GM23338 (cell line): Measurements from ENCODE around the gene SOST. TPM values are rescaled to one million over a fixed set of nuclear protein-coding genes. Genes with fewer than 3 reads are reported as not detected.

Experiments
- ATAC-seq: fragments of 200-7000 bp; cut with Tn5 transposase; 3 replicates; pipeline ENCODE4 v1.9.1; 2020
- DNase-seq: peaks from one replicate; pipeline ENCODE4 v3.0.0-alpha.2; 2015; ENCODE audit warnings: low spot score
- H2AFZ ChIP-seq: fragments of 200-600 bp; sonication (generic); 2 replicates; pipeline ENCODE4 v1.8.0; 2016; ENCODE audit warnings: antibody characterized with exemption, mild to moderate bottlenecking, moderate library complexity
- H3F3A ChIP-seq: fragments of 200-600 bp; sonication (generic); replicated peaks from 2 replicates; pipeline ENCODE4 v1.8.0; 2017; ENCODE audit warnings: antibody characterized with exemption, mixed run types, low read depth
- H3K27ac ChIP-seq: fragments of 200-600 bp; sonication (generic); 2 replicates; pipeline ENCODE4 v1.6.1; 2016; ENCODE audit warnings: low read depth
- H3K27me3 ChIP-seq: fragments of 200-600 bp; sonication (generic); 2 replicates; pipeline ENCODE4 v1.8.0; 2016; ENCODE audit warnings: mild to moderate bottlenecking, mixed run types, moderate library complexity; ENCODE audit not compliant: insufficient read depth
- H3K36me3 ChIP-seq: fragments of 200-600 bp; sonication (generic); 2 replicates; pipeline ENCODE4 v1.8.0; 2016; ENCODE audit warnings: mild to moderate bottlenecking; ENCODE audit not compliant: insufficient read depth
- H3K4me1 ChIP-seq: fragments of 200-600 bp; sonication (generic); 2 replicates; pipeline ENCODE4 v1.8.0; 2016; ENCODE audit warnings: mild to moderate bottlenecking, moderate library complexity; ENCODE audit not compliant: insufficient read depth
- H3K4me2 ChIP-seq: fragments of 200-600 bp; sonication (generic); 2 replicates; pipeline ENCODE4 v1.7.1; 2017; ENCODE audit warnings: mixed run types
- H3K4me3 ChIP-seq: fragments of 200-600 bp; sonication (generic); 2 replicates; pipeline ENCODE4 v1.6.1; 2016; ENCODE audit warnings: mixed run types
- H3K79me2 ChIP-seq: fragments of 200-600 bp; sonication (generic); replicated peaks from 2 replicates; pipeline ENCODE4 v1.8.0; 2017; ENCODE audit warnings: mild to moderate bottlenecking; ENCODE audit not compliant: insufficient read depth
- H3K9me2 ChIP-seq: fragments of 200-600 bp; sonication (generic); 2 replicates; pipeline ENCODE4 v1.8.0; 2017; ENCODE audit not compliant: insufficient read depth
- H4K20me1 ChIP-seq: fragments of 200-600 bp; sonication (generic); replicated peaks from 2 replicates; pipeline ENCODE4 v1.8.0; 2017; ENCODE audit warnings: mild to moderate bottlenecking; ENCODE audit not compliant: insufficient read depth
- H3K27ac Mint-ChIP-seq: 2 replicates; pipeline ENCODE4 v1.8.0; 2020; ENCODE audit warnings: inconsistent platforms, mild to moderate bottlenecking, moderate library complexity, mixed read lengths
- H3K27me3 Mint-ChIP-seq: 3 replicates; pipeline ENCODE4 v1.8.0; 2022; ENCODE audit warnings: low read depth, mild to moderate bottlenecking, moderate library complexity, mixed read lengths, inconsistent platforms; ENCODE audit not compliant: insufficient read depth, poor library complexity
- H3K36me3 Mint-ChIP-seq: 3 replicates; pipeline ENCODE4 v1.8.0; 2021; ENCODE audit warnings: low read depth, mild to moderate bottlenecking, inconsistent platforms, moderate library complexity, mixed read lengths
- H3K4me1 Mint-ChIP-seq: 3 replicates; pipeline ENCODE4 v1.8.0; 2020; ENCODE audit warnings: mild to moderate bottlenecking, inconsistent platforms, mixed read lengths
- H3K4me3 Mint-ChIP-seq: 3 replicates; pipeline ENCODE4 v1.8.0; 2021; ENCODE audit warnings: moderate library complexity, mild to moderate bottlenecking, inconsistent platforms, mixed read lengths
- H3K9me3 Mint-ChIP-seq: 3 replicates; pipeline ENCODE4 v1.8.0; 2020; ENCODE audit warnings: moderate library complexity, mild to moderate bottlenecking, inconsistent platforms, mixed read lengths
- CREB1 ChIP-seq: fragments of 250-450 bp; sonication (Bioruptor Pico); IDR thresholded peaks from 2 replicates; pipeline ENCODE4 v1.5.0; 2020; ENCODE audit warnings: low read depth, mild to moderate bottlenecking, moderate library complexity
- CTCF ChIP-seq, 2 experiments: fragments of 200-600 bp in 1 of 2; sonication (generic) in 1 of 2; conservative IDR thresholded peaks; 2 replicates each; pipeline versions ENCODE4 v1.5.1 to v1.6.1; 2016 to 2017; ENCODE audit warnings: antibody characterized with exemption in 2 of 2, low read depth in 2 of 2, mild to moderate bottlenecking in 2 of 2, moderate library complexity in 1 of 2
- EZH2 ChIP-seq: fragments of 200-600 bp; sonication (generic); IDR thresholded peaks from one replicate; pipeline ENCODE4 v1.8.0; 2017; ENCODE audit warnings: antibody characterized with exemption, mild to moderate bottlenecking, low read depth; ENCODE audit not compliant: unreplicated experiment
- EZH2phosphoT487 ChIP-seq: fragments of 200-600 bp; sonication (generic); IDR thresholded peaks from one replicate; pipeline ENCODE4 v1.8.1; 2018; ENCODE audit warnings: antibody characterized with exemption; ENCODE audit not compliant: unreplicated experiment
- JUNB ChIP-seq: IDR thresholded peaks from one replicate; pipeline ENCODE4 v1.6.1; 2016; ENCODE audit warnings: antibody characterized with exemption; ENCODE audit not compliant: unreplicated experiment
- NANOG ChIP-seq: IDR thresholded peaks from 2 replicates; pipeline ENCODE4 v1.6.1; 2016; ENCODE audit warnings: antibody characterized with exemption, borderline replicate concordance
- POLR2AphosphoS5 ChIP-seq: IDR thresholded peaks from 2 replicates; pipeline ENCODE4 v1.6.1; 2016; ENCODE audit warnings: antibody characterized with exemption, low read depth
- STAT1 ChIP-seq: IDR thresholded peaks from one replicate; pipeline ENCODE4 v1.6.1; 2016; ENCODE audit warnings: antibody characterized with exemption; ENCODE audit not compliant: unreplicated experiment
- ZNF114 ChIP-seq: fragments of 250-450 bp; sonication (Bioruptor Pico); IDR thresholded peaks from 2 replicates; pipeline ENCODE4 v1.5.0; 2020; ENCODE audit warnings: mild to moderate bottlenecking, moderate library complexity
- ZNF331 ChIP-seq: fragments of 250-450 bp; sonication (Bioruptor Pico); IDR thresholded peaks from 2 replicates; pipeline ENCODE4 v1.5.0; 2020; ENCODE audit warnings: low read depth, mild to moderate bottlenecking, moderate library complexity
- polyA plus RNA-seq: library from polyadenylated mRNA; unstranded; fragments of >200 nt; fragmentation: Nextera tagmentation; extraction: Ambion mirVana; gene quantifications from 2 replicates; pipeline ENCODE4 v1.2.1, GENCODE V29; 2016
- total RNA-seq: library from RNA; depleted of rRNA; stranded (reverse); fragments of >200 nt; shearing (Covaris generic); gene quantifications from 2 replicates; pipeline ENCODE4 v1.2.3, GENCODE V29; 2014
- TF ChIP-seq, protein P1 (sequence below): IDR thresholded peaks from 2 replicates; pipeline ENCODE4 v1.6.1; 2016; ENCODE audit warnings: antibody characterized with exemption
- TF ChIP-seq, protein P2 (sequence below): IDR thresholded peaks from one replicate; pipeline ENCODE4 v1.6.1; 2018; ENCODE audit warnings: antibody characterized with exemption; ENCODE audit not compliant: unreplicated experiment
- TF ChIP-seq, protein P3 (sequence below): fragments of 250-450 bp; sonication (Bioruptor Pico); IDR thresholded peaks from 2 replicates; pipeline ENCODE4 v1.5.0; 2020; ENCODE audit warnings: mild to moderate bottlenecking, moderate library complexity

The SOST gene
- total and polyA plus RNA-seq, 2 experiments from 2014 or later: not detected

- Histone ChIP-seq H3F3A (peaks cover 12% of the 10 kb centered on the region), H4K20me1 (no peaks in the 10 kb centered on the region), H3K79me2 (no peaks in the 10 kb centered on the region), H3K4me1 (peaks cover 27% of the 10 kb centered on the region), H3K4me2 (peak overlapping the region; percentile 90), H2AFZ (peak overlapping the region; percentile 94; the same call in 1 of the 2 replicates), H3K36me3 (no peaks in the 10 kb centered on the region), H3K9me2 (no peaks in the 10 kb centered on the region), H3K27ac (peak overlapping the region; percentile 80; the same call in 1 of the 2 replicates), H3K4me3 (peak overlapping the region; percentile 73), H3K27me3 (peaks cover 19% of the 10 kb centered on the region)
- Mint-ChIP-seq H3K27ac (peak overlapping the region; percentile 77), H3K4me1 (peaks cover 28% of the 10 kb centered on the region), H3K4me3 (peak overlapping the region; percentile 74), H3K9me3 (no peaks in the 10 kb centered on the region; the same call in 2 of the 3 replicates), H3K27me3 (peaks cover 9% of the 10 kb centered on the region), H3K36me3 (no peaks in the 10 kb centered on the region)
- DNase-seq (peak; percentile 83), ATAC-seq (peak; percentile 93)
- TF ChIP-seq CTCF (conservative IDR thresholded peaks at IDR 0.05; ENCODE audit: low read depth in 2 of 2) (no peak), EZH2phosphoT487 (no peak), NANOG (no peak), POLR2AphosphoS5 (peak; percentile 93), ZNF114 (CRISPR knock-in tag) (no peak), STAT1 (no peak), EZH2 (no peak), ZNF331 (CRISPR knock-in tag) (no peak), CREB1 (CRISPR knock-in tag) (peak; percentile 65; the same call in 1 of the 2 replicates), JUNB (no peak)
- TF ChIP-seq, protein P1, sequence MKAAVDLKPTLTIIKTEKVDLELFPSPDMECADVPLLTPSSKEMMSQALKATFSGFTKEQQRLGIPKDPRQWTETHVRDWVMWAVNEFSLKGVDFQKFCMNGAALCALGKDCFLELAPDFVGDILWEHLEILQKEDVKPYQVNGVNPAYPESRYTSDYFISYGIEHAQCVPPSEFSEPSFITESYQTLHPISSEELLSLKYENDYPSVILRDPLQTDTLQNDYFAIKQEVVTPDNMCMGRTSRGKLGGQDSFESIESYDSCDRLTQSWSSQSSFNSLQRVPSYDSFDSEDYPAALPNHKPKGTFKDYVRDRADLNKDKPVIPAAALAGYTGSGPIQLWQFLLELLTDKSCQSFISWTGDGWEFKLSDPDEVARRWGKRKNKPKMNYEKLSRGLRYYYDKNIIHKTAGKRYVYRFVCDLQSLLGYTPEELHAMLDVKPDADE: peak; percentile 58; the same call in 1 of the 2 replicates
- TF ChIP-seq, protein P2, sequence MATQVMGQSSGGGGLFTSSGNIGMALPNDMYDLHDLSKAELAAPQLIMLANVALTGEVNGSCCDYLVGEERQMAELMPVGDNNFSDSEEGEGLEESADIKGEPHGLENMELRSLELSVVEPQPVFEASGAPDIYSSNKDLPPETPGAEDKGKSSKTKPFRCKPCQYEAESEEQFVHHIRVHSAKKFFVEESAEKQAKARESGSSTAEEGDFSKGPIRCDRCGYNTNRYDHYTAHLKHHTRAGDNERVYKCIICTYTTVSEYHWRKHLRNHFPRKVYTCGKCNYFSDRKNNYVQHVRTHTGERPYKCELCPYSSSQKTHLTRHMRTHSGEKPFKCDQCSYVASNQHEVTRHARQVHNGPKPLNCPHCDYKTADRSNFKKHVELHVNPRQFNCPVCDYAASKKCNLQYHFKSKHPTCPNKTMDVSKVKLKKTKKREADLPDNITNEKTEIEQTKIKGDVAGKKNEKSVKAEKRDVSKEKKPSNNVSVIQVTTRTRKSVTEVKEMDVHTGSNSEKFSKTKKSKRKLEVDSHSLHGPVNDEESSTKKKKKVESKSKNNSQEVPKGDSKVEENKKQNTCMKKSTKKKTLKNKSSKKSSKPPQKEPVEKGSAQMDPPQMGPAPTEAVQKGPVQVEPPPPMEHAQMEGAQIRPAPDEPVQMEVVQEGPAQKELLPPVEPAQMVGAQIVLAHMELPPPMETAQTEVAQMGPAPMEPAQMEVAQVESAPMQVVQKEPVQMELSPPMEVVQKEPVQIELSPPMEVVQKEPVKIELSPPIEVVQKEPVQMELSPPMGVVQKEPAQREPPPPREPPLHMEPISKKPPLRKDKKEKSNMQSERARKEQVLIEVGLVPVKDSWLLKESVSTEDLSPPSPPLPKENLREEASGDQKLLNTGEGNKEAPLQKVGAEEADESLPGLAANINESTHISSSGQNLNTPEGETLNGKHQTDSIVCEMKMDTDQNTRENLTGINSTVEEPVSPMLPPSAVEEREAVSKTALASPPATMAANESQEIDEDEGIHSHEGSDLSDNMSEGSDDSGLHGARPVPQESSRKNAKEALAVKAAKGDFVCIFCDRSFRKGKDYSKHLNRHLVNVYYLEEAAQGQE: no peak
- TF ChIP-seq, protein P3, sequence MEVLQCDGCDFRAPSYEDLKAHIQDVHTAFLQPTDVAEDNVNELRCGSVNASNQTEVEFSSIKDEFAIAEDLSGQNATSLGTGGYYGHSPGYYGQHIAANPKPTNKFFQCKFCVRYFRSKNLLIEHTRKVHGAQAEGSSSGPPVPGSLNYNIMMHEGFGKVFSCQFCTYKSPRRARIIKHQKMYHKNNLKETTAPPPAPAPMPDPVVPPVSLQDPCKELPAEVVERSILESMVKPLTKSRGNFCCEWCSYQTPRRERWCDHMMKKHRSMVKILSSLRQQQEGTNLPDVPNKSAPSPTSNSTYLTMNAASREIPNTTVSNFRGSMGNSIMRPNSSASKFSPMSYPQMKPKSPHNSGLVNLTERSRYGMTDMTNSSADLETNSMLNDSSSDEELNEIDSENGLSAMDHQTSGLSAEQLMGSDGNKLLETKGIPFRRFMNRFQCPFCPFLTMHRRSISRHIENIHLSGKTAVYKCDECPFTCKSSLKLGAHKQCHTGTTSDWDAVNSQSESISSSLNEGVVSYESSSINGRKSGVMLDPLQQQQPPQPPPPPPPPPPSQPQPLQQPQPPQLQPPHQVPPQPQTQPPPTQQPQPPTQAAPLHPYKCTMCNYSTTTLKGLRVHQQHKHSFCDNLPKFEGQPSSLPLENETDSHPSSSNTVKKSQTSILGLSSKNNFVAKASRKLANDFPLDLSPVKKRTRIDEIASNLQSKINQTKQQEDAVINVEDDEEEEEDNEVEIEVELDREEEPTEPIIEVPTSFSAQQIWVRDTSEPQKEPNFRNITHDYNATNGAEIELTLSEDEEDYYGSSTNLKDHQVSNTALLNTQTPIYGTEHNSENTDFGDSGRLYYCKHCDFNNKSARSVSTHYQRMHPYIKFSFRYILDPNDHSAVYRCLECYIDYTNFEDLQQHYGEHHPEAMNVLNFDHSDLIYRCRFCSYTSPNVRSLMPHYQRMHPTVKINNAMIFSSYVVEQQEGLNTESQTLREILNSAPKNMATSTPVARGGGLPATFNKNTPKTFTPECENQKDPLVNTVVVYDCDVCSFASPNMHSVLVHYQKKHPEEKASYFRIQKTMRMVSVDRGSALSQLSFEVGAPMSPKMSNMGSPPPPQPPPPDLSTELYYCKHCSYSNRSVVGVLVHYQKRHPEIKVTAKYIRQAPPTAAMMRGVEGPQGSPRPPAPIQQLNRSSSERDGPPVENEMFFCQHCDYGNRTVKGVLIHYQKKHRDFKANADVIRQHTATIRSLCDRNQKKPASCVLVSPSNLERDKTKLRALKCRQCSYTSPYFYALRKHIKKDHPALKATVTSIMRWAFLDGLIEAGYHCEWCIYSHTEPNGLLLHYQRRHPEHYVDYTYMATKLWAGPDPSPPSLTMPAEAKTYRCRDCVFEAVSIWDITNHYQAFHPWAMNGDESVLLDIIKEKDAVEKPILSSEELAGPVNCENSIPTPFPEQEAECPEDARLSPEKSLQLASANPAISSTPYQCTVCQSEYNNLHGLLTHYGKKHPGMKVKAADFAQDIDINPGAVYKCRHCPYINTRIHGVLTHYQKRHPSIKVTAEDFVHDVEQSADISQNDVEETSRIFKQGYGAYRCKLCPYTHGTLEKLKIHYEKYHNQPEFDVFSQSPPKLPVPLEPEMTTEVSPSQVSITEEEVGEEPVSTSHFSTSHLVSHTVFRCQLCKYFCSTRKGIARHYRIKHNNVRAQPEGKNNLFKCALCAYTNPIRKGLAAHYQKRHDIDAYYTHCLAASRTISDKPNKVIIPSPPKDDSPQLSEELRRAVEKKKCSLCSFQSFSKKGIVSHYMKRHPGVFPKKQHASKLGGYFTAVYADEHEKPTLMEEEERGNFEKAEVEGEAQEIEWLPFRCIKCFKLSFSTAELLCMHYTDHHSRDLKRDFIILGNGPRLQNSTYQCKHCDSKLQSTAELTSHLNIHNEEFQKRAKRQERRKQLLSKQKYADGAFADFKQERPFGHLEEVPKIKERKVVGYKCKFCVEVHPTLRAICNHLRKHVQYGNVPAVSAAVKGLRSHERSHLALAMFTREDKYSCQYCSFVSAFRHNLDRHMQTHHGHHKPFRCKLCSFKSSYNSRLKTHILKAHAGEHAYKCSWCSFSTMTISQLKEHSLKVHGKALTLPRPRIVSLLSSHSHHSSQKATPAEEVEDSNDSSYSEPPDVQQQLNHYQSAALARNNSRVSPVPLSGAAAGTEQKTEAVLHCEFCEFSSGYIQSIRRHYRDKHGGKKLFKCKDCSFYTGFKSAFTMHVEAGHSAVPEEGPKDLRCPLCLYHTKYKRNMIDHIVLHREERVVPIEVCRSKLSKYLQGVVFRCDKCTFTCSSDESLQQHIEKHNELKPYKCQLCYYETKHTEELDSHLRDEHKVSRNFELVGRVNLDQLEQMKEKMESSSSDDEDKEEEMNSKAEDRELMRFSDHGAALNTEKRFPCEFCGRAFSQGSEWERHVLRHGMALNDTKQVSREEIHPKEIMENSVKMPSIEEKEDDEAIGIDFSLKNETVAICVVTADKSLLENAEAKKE (CRISPR knock-in tag): no peak
These were observed 38.1 kb downstream of the SOST start for GRCh38 chr17:43720311-43721060.
